Measurements from ENCODE around the gene NRTN. TPM values are rescaled to one million over a fixed set of nuclear protein-coding genes. Genes with fewer than 3 reads are reported as not detected.

Gene NRTN
- total and polyA plus RNA-seq, 2 of the 13 experiments (the other 11 are each of a cell fraction or from before 2014, with no cell fraction given), result 4.1 to 5.3 TPM

GRCh38 chr19:5800361-5801270 lies 4.3 kb upstream of the NRTN start (continued):
- TF ChIP-seq, protein P1, sequence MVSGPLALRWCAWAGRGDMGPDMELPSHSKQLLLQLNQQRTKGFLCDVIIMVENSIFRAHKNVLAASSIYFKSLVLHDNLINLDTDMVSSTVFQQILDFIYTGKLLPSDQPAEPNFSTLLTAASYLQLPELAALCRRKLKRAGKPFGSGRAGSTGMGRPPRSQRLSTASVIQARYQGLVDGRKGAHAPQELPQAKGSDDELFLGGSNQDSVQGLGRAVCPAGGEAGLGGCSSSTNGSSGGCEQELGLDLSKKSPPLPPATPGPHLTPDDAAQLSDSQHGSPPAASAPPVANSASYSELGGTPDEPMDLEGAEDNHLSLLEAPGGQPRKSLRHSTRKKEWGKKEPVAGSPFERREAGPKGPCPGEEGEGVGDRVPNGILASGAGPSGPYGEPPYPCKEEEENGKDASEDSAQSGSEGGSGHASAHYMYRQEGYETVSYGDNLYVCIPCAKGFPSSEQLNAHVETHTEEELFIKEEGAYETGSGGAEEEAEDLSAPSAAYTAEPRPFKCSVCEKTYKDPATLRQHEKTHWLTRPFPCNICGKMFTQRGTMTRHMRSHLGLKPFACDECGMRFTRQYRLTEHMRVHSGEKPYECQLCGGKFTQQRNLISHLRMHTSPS (CRISPR knock-in tag; IDR thresholded peaks at IDR 0.05; ENCODE audit: low read depth), result peak; percentile 78; the same call in 1 of the 2 replicates
- TF ChIP-seq SKIL (CRISPR knock-in tag; IDR thresholded peaks at IDR 0.05; ENCODE audit: borderline replicate concordance) (peak; percentile 51), ZNF713 (CRISPR knock-in tag; IDR thresholded peaks at IDR 0.05) (no peak), ZNF3 (CRISPR knock-in tag; IDR thresholded peaks at IDR 0.05) (0 out of 2 replicates have a peak, but pooled peaks have one; percentile 38), ZFP82 (CRISPR knock-in tag; IDR thresholded peaks at IDR 0.05; ENCODE audit: borderline replicate concordance) (no peak), PCBP1 (IDR thresholded peaks at IDR 0.05; ENCODE audit: borderline replicate concordance, low read depth, low read length) (no peak), HNF4A (CRISPR knock-in tag; IDR thresholded peaks at IDR 0.05) (peak; percentile 57), ZNF7 (CRISPR knock-in tag; IDR thresholded peaks at IDR 0.05) (no peak), ZFP91 (CRISPR knock-in tag; IDR thresholded peaks at IDR 0.05; ENCODE audit: borderline replicate concordance) (peak; percentile 43; the same call in 1 of the 2 replicates), GABPB1 (CRISPR knock-in tag; IDR thresholded peaks at IDR 0.05) (peak; percentile 26; the same call in 1 of the 2 replicates), ZNF770 (CRISPR knock-in tag; IDR thresholded peaks at IDR 0.05) (peak; percentile 100), TARDBP (CRISPR knock-in tag; IDR thresholded peaks at IDR 0.05) (peak; percentile 70; the same call in 1 of the 2 replicates), ZNF776 (CRISPR knock-in tag; IDR thresholded peaks at IDR 0.05) (no peak), MXI1 (IDR thresholded peaks at IDR 0.05; ENCODE audit: borderline replicate concordance, low read depth, low read length) (no peak), CTCF (CRISPR knock-in tag; IDR thresholded peaks at IDR 0.05) (0 out of 2 replicates have a peak, but pooled peaks have one; percentile 3)
- TF ChIP-seq, protein P2, sequence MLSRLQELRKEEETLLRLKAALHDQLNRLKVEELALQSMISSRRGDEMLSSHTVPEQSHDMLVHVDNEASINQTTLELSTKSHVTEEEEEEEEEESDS (CRISPR knock-in tag; IDR thresholded peaks at IDR 0.05; ENCODE audit: borderline replicate concordance), result no peak
- TF ChIP-seq, protein P3, sequence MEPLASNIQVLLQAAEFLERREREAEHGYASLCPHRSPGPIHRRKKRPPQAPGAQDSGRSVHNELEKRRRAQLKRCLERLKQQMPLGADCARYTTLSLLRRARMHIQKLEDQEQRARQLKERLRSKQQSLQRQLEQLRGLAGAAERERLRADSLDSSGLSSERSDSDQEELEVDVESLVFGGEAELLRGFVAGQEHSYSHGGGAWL (CRISPR knock-in tag; IDR thresholded peaks at IDR 0.05), result no peak
